SK-N-SH treated with all-trans-retinoic acid at 6 μM for 48 hours (cell line): ENCODE results near the gene PCF11.

Source experiments
- ATAC-seq: fragments of 200-7000 bp; cut with Tn5 transposase; 3 replicates; pipeline ENCODE4 v1.9.1; 2020; ENCODE audit warnings: mild to moderate bottlenecking, moderate library complexity
- ARNTL ChIP-seq: fragments of 450-650 bp; formaldehyde crosslinking; IDR thresholded peaks from 2 replicates; pipeline ENCODE4 v1.5.0; 2020; ENCODE audit warnings: low read depth, mild to moderate bottlenecking, moderate library complexity, borderline replicate concordance
- BACH2 ChIP-seq: fragments of 250-450 bp; sonication (Bioruptor Pico); IDR thresholded peaks from 2 replicates; pipeline ENCODE4 v1.9.0; 2021; ENCODE audit warnings: mild to moderate bottlenecking, borderline replicate concordance
- CREB5 ChIP-seq: fragments of 250-450 bp; sonication (Bioruptor Pico); IDR thresholded peaks from 2 replicates; pipeline ENCODE4 v1.5.1; 2020; ENCODE audit warnings: low read depth, mild to moderate bottlenecking, moderate library complexity
- CSDC2 ChIP-seq: fragments of 250-450 bp; sonication (Bioruptor Pico); IDR thresholded peaks from 2 replicates; pipeline ENCODE4 v1.5.0; 2020; ENCODE audit warnings: mild to moderate bottlenecking, moderate library complexity
- CSRNP3 ChIP-seq: fragments of 250-450 bp; sonication (Bioruptor Pico); IDR thresholded peaks from 2 replicates; pipeline ENCODE4 v1.5.1; 2021; ENCODE audit warnings: mild to moderate bottlenecking, moderate library complexity
- ESRRG ChIP-seq: fragments of 250-450 bp; sonication (Bioruptor Pico); IDR thresholded peaks from 2 replicates; pipeline ENCODE4 v1.6.1; 2021; ENCODE audit warnings: mild to moderate bottlenecking
- GLIS3 ChIP-seq: fragments of 250-450 bp; sonication (Bioruptor Pico); IDR thresholded peaks from 2 replicates; pipeline ENCODE4 v1.5.0; 2020; ENCODE audit warnings: mild to moderate bottlenecking, moderate library complexity
- OSR1 ChIP-seq: fragments of 250-450 bp; sonication (Bioruptor Pico); IDR thresholded peaks from 2 replicates; pipeline ENCODE4 v1.8.0; 2022; ENCODE audit warnings: moderate library complexity, mild to moderate bottlenecking, inconsistent platforms
- PATZ1 ChIP-seq: fragments of 250-450 bp; sonication (Bioruptor Pico); IDR thresholded peaks from 2 replicates; pipeline ENCODE4 v1.8.0; 2020; ENCODE audit warnings: mild to moderate bottlenecking, moderate library complexity, borderline replicate concordance
- POU6F1 ChIP-seq: fragments of 250-450 bp; sonication (Bioruptor Pico); IDR thresholded peaks from 2 replicates; pipeline ENCODE4 v1.8.0; 2021; ENCODE audit warnings: low read depth, mild to moderate bottlenecking, moderate library complexity, borderline replicate concordance
- PPARA ChIP-seq: fragments of 250-450 bp; sonication (Bioruptor Pico); IDR thresholded peaks from 2 replicates; pipeline ENCODE4 v1.5.0; 2020; ENCODE audit warnings: mild to moderate bottlenecking, borderline replicate concordance
- RARB ChIP-seq: fragments of 250-450 bp; sonication (Bioruptor Pico); IDR thresholded peaks from 2 replicates; pipeline ENCODE4 v1.8.0; 2021; ENCODE audit warnings: mild to moderate bottlenecking, moderate library complexity
- SNAI2 ChIP-seq: fragments of 250-450 bp; sonication (Bioruptor Pico); IDR thresholded peaks from 2 replicates; pipeline ENCODE4 v1.5.0; 2020; ENCODE audit warnings: mild to moderate bottlenecking, moderate library complexity
- TCF4 ChIP-seq: fragments of 250-450 bp; sonication (Bioruptor Pico); IDR thresholded peaks from 2 replicates; pipeline ENCODE4 v1.8.0; 2021; ENCODE audit warnings: mild to moderate bottlenecking, moderate library complexity, borderline replicate concordance
- TOX ChIP-seq: fragments of 250-450 bp; sonication (Bioruptor Pico); IDR thresholded peaks from 2 replicates; pipeline ENCODE4 v1.8.0; 2021; ENCODE audit warnings: mild to moderate bottlenecking, moderate library complexity, borderline replicate concordance
- TSHZ2 ChIP-seq: fragments of 250-450 bp; sonication (Bioruptor Pico); IDR thresholded peaks from 2 replicates; pipeline ENCODE4 v1.5.0; 2020; ENCODE audit warnings: mild to moderate bottlenecking, moderate library complexity
- ZC3H10 ChIP-seq: fragments of 250-450 bp; sonication (Bioruptor Pico); IDR thresholded peaks from 2 replicates; pipeline ENCODE4 v1.5.1; 2021; ENCODE audit warnings: mild to moderate bottlenecking, moderate library complexity
- ZFP3 ChIP-seq: fragments of 250-450 bp; sonication (Bioruptor Pico); IDR thresholded peaks from 2 replicates; pipeline ENCODE4 v1.5.0; 2020; ENCODE audit warnings: mild to moderate bottlenecking, moderate library complexity
- ZFP30 ChIP-seq: fragments of 450-650 bp; formaldehyde crosslinking; IDR thresholded peaks from 2 replicates; pipeline ENCODE4 v1.5.0; 2022; ENCODE audit warnings: mild to moderate bottlenecking, moderate library complexity
- ZNF565 ChIP-seq: fragments of 450-650 bp; formaldehyde crosslinking; conservative IDR thresholded peaks from 2 replicates; pipeline ENCODE4 v1.5.0; 2020; ENCODE audit warnings: low read depth, mild to moderate bottlenecking, moderate library complexity
- ZNF70 ChIP-seq: fragments of 450-650 bp; formaldehyde crosslinking; IDR thresholded peaks from 2 replicates; pipeline ENCODE4 v1.5.0; 2020; ENCODE audit warnings: mild to moderate bottlenecking, moderate library complexity

PCF11 gene

GRCh38 chr11:83152264-83152663, 4.7 kb upstream of the PCF11 start:
- TF ChIP-seq ZFP3 (CRISPR knock-in tag): no peak
- no peak for TF ChIP-seq ZFP30 (CRISPR knock-in tag)
- TF ChIP-seq OSR1: no peak
- TF ChIP-seq POU6F1 (CRISPR knock-in tag): no peak
- no peak for TF ChIP-seq PATZ1
- no peak for TF ChIP-seq ZNF70 (CRISPR knock-in tag)
- no peak for TF ChIP-seq CREB5
- TF ChIP-seq PPARA: no peak
- TF ChIP-seq CSDC2: no peak
- no peak for TF ChIP-seq TOX (CRISPR knock-in tag)
- no peak for TF ChIP-seq TSHZ2 (CRISPR knock-in tag)
- no peak for TF ChIP-seq BACH2 (CRISPR knock-in tag)
- no peak for TF ChIP-seq CSRNP3 (CRISPR knock-in tag)
- no peak for TF ChIP-seq ZNF565 (CRISPR knock-in tag)
- no peak for TF ChIP-seq SNAI2 (CRISPR knock-in tag)
- no peak for TF ChIP-seq ZC3H10
- no peak for TF ChIP-seq ESRRG (CRISPR knock-in tag)
- no peak for TF ChIP-seq GLIS3 (CRISPR knock-in tag)
- no peak for TF ChIP-seq TCF4
- ATAC-seq: no peak

GRCh38 chr11:83153764-83154163, 3.2 kb upstream of the PCF11 start:
- no peak for ATAC-seq

More at GRCh38 chr11:83153764-83154163, 3.2 kb upstream of the PCF11 start:
- TF ChIP-seq TCF4: no peak
- TF ChIP-seq RARB (CRISPR knock-in tag): no peak
- TF ChIP-seq CSRNP3 (CRISPR knock-in tag): no peak
- TF ChIP-seq ARNTL: no peak
- no peak for TF ChIP-seq TSHZ2 (CRISPR knock-in tag)
- TF ChIP-seq ZFP30 (CRISPR knock-in tag): no peak
- no peak for TF ChIP-seq GLIS3 (CRISPR knock-in tag)
- no peak for TF ChIP-seq ESRRG (CRISPR knock-in tag)
- no peak for TF ChIP-seq ZNF70 (CRISPR knock-in tag)
